GM19467 (cell line): ENCODE data around the gene NACA2.
"Not testable (repeated sequence)": the region's sequence is repeated elsewhere in the genome, so short reads cannot be mapped to it uniquely, and the experiment has no call there.

Experiments
- ATAC-seq: cut with Tn5 transposase; IDR thresholded peaks from one replicate; pipeline ENCODE4 v1.9.1; 2021; ENCODE audit warnings: mild to moderate bottlenecking, moderate library complexity; ENCODE audit not compliant: unreplicated experiment

The NACA2 gene

DNA sequence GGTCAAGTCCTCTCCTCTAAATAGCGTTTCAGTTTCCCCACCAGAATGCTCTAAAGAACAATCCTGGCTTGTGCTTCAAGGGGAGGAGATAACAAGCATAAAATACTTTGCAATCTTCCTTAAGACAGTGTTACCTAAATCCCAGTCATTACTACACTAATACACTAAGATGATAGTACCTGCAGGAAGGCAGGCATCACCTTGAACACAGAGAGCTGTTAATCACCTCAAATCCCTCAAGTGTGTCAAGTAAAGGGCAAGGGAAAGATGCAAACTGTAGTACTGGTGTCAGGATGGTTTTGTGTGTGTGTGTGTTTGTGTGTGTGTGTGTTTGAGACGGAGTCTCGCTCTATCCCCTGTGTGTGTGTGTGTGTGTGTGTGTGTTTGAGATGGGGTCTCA lies 36.8 kb downstream of the NACA2 start:
- no peak for ATAC-seq

GRCh38 chr17:61552560-61552959 lies 38.5 kb downstream of the NACA2 start:
- ATAC-seq: not testable (repeated sequence)

- no peak for ATAC-seq
These were observed 39.7 kb downstream of the NACA2 start for GRCh38 chr17:61551255-61551742.

GRCh38 chr17:61547113-61547512 lies 43.9 kb downstream of the NACA2 start:
- ATAC-seq: no peak

GRCh38 chr17:61545335-61545938 lies 45.6 kb downstream of the NACA2 start:
- no peak for ATAC-seq

DNA sequence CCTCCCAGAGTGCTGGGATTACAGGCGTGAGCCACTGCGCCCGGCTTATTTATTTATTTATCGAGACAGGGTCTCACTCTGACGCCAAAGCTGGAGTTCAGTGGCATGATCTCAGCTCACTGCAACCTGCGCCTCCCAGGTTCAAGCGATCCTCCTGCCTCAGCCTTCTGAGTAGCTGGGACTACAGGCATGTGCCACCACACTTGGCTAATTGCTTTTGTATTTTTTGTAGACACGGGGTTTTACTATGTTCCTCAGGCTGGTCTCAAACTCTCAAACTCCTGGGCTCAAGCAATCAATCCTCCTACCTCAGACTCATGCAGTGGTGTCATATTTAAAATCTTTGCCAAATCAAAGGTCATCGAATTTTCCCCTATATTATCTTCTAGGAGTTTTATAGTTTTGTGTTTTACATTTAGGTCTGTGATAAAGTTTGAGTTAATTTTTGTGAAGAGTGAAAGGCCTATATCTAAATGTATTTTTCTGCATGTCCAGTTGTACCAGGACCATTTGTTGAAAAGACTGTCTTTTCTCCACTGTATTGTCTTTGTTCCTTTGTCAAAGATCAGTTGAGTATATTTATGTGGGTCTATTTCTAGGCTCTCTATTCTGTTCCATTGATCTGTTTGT lies 47.1 kb downstream of the NACA2 start:
- no peak for ATAC-seq

DNA sequence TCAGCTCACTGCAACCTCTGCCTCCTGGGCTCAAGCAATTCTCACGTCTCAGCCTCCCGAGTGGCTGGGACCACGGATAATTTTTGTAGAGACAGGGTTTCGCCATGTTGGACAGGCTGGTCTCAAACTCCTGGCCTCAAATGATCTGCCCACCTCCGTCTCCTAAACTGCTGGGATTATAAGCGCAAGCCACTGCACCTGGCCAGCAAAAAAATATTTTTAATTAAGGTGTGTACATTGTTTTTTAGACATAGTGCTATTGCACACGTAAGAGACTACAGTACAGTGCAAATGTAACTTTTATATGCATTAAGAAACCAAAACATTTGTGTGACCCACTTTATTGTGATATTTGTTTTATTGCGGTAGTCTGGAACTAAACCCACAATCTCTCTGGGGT lies 49.0 kb downstream of the NACA2 start:
- ATAC-seq: no peak

GRCh38 chr17:61540874-61541273 lies 50.1 kb downstream of the NACA2 start:
- ATAC-seq: no peak
